ENCODE data around the gene PCDHAC1. TPM values are rescaled to one million over a fixed set of nuclear protein-coding genes. Genes with fewer than 3 reads are reported as not detected.

Gene PCDHAC1
- total RNA-seq, 1 experiment from 2014 or later: 6.2 TPM

- no peak for TF ChIP-seq EZH2phosphoT487 (IDR thresholded peaks at IDR 0.05; ENCODE audit: borderline replicate concordance, low read length)
- no peak for TF ChIP-seq CTCF (conservative IDR thresholded peaks at IDR 0.05; ENCODE audit: low read depth, low read length)
- no peak for TF ChIP-seq EZH2 (IDR thresholded peaks at IDR 0.05; ENCODE audit: low read length, unreplicated experiment)
- H3K4me1 ChIP-seq (ENCODE audit: insufficient read depth, low read length): peaks cover 7% of the 10 kb centered on the region; the same call in 1 of the 2 replicates
- intact Hi-C loops (cut with micrococcal nuclease): no loop called here
- no peak overlapping the region for H3K27ac ChIP-seq (ENCODE audit: low read length)
- H3K4me2 ChIP-seq (ENCODE audit: low read length): no peak overlapping the region
- no peaks in the 10 kb centered on the region for H3K79me2 ChIP-seq (ENCODE audit: low read length)
- ChIA-PET CTCF (no interaction called here), POLR2A (ENCODE audit: unreplicated experiment) (no interaction called here)
- no peaks in the 10 kb centered on the region for H3K27me3 ChIP-seq (ENCODE audit: low read length)
- no peak for DNase-seq
- H3K9me2 ChIP-seq (replicated peaks; ENCODE audit: low read length): no peaks in the 10 kb centered on the region
- no peak overlapping the region for H3K4me3 ChIP-seq (ENCODE audit: low read length)
- H2AFZ ChIP-seq (ENCODE audit: low read length): no peak overlapping the region
- no peak overlapping the region for H3K9ac ChIP-seq (ENCODE audit: low read length)
- no peaks in the 10 kb centered on the region for H3K9me3 ChIP-seq (ENCODE audit: low read length)
- H4K20me1 ChIP-seq (ENCODE audit: low read length): no peaks in the 10 kb centered on the region
- no peak for ATAC-seq
- BruUV-seq (replicated peaks): no TSS peak
- H3F3A ChIP-seq (ENCODE audit: low read length, unreplicated experiment): no peaks in the 10 kb centered on the region
- no peaks in the 10 kb centered on the region for H3K36me3 ChIP-seq (ENCODE audit: low read depth, low read length)
Measured at GRCh38 chr5:140951636-140952035, 25.5 kb downstream of the PCDHAC1 start.

GRCh38 chr5:140953234-140953633 is 27.1 kb downstream of the PCDHAC1 start:
- CTCF ChIA-PET: no interaction called here
- no peak for ATAC-seq
- H3F3A ChIP-seq (ENCODE audit: low read length, unreplicated experiment): no peaks in the 10 kb centered on the region

More at GRCh38 chr5:140953234-140953633, 27.1 kb downstream of the PCDHAC1 start:
- Histone ChIP-seq H3K4me3 (ENCODE audit: low read length) (no peak overlapping the region), H3K27ac (ENCODE audit: low read length) (no peak overlapping the region), H3K36me3 (ENCODE audit: low read depth, low read length) (no peaks in the 10 kb centered on the region), H3K4me1 (ENCODE audit: insufficient read depth, low read length) (no peaks in the 10 kb centered on the region), H3K27me3 (ENCODE audit: low read length) (no peaks in the 10 kb centered on the region), H3K9me3 (ENCODE audit: low read length) (no peaks in the 10 kb centered on the region), H4K20me1 (ENCODE audit: low read length) (no peaks in the 10 kb centered on the region), H2AFZ (ENCODE audit: low read length) (no peak overlapping the region), H3K4me2 (ENCODE audit: low read length) (no peak overlapping the region), H3K9ac (ENCODE audit: low read length) (no peak overlapping the region), H3K79me2 (ENCODE audit: low read length) (no peaks in the 10 kb centered on the region), H3K9me2 (replicated peaks; ENCODE audit: low read length) (no peaks in the 10 kb centered on the region)
- TF ChIP-seq EZH2 (IDR thresholded peaks at IDR 0.05; ENCODE audit: low read length, unreplicated experiment) (no peak), EZH2phosphoT487 (IDR thresholded peaks at IDR 0.05; ENCODE audit: borderline replicate concordance, low read length) (no peak), CTCF (conservative IDR thresholded peaks at IDR 0.05; ENCODE audit: low read depth, low read length) (no peak)
- DNase-seq: no peak
- intact Hi-C loops (cut with micrococcal nuclease): no loop called here
- POLR2A ChIA-PET (ENCODE audit: unreplicated experiment): no interaction called here
- no TSS peak for BruUV-seq (replicated peaks)

All from PC-3 (cell line).